H1 (cell line): ENCODE data around the gene ZDHHC3. TPM values are rescaled to one million over a fixed set of nuclear protein-coding genes. Genes with fewer than 3 reads are reported as not detected.
A peak's percentile ranks its signal among the peaks of the same experiment; 100 is the strongest.

ENCODE experiments used
- CTCF ChIA-PET: fragments of 300-600 bp; sonication (Branson Sonifier 250); formaldehyde crosslinking; loops from one replicate; lab custom pipeline; 2021; ENCODE audit not compliant: partially characterized antibody; lab: Charles Lee
- POLR2A ChIA-PET: fragments of 300-600 bp; sonication (Branson Sonifier 250); formaldehyde crosslinking; loops from one replicate; lab custom pipeline; 2021; ENCODE audit warnings: inconsistent platforms; ENCODE audit not compliant: partially characterized antibody; lab: Charles Lee
- DNase-seq, 2 experiments: peaks; one replicate each; pipeline versions ENCODE4 v3.0.0 to v3.0.0-alpha.2; 2010 to 2022; ENCODE audit warnings: low spot score in 2 of 2, low read depth in 1 of 2, mixed read lengths in 1 of 2
- FAIRE-seq: peaks from 2 replicates; lab custom pipeline; 2011; peaks lifted over from hg19 to GRCh38; lab: Jason Lieb, UNC
- H2AFZ ChIP-seq: 2 replicates; pipeline ENCODE4 v1.8.1; 2012; ENCODE audit warnings: low read length, inconsistent platforms
- H2AK5ac ChIP-seq: 2 replicates; pipeline ENCODE4 v1.6.1; 2013; ENCODE audit warnings: low read depth, low read length
- H2BK120ac ChIP-seq: replicated peaks from 2 replicates; pipeline ENCODE3; 2013; ENCODE audit warnings: low read depth, low read length, inconsistent platforms
- H2BK12ac ChIP-seq: 2 replicates; pipeline ENCODE4 v1.6.1; 2013; ENCODE audit warnings: low read depth, low read length
- H2BK15ac ChIP-seq: 2 replicates; pipeline ENCODE4 v1.6.1; 2013; ENCODE audit warnings: low read length
- H2BK20ac ChIP-seq: 2 replicates; pipeline ENCODE4 v1.6.1; 2013; ENCODE audit warnings: low read length
- H2BK5ac ChIP-seq: 2 replicates; pipeline ENCODE4 v1.6.1; 2013; ENCODE audit warnings: low read depth, low read length
- H3K14ac ChIP-seq: 2 replicates; pipeline ENCODE4 v1.6.1; 2013; ENCODE audit warnings: inconsistent platforms; ENCODE audit not compliant: insufficient read length
- H3K18ac ChIP-seq: 2 replicates; pipeline ENCODE4 v1.6.1; 2013; ENCODE audit warnings: low read length; ENCODE audit errors: extremely low read depth
- H3K23ac ChIP-seq: 2 replicates; pipeline ENCODE4 v1.6.1; 2013; ENCODE audit warnings: inconsistent platforms; ENCODE audit not compliant: insufficient read length
- H3K23me2 ChIP-seq: 2 replicates; pipeline ENCODE4 v1.6.1; 2013; ENCODE audit warnings: low read depth, low read length
- H3K27ac ChIP-seq: 2 replicates; pipeline ENCODE4 v1.6.1; 2011; ENCODE audit warnings: low read depth, low read length, inconsistent platforms
- H3K27me3 ChIP-seq, 4 experiments: replicated peaks in 1 of 4; 1 replicate in 1 of 4; 2 replicates in 3 of 4; pipeline versions ENCODE4 v1.6.1 to v1.8.1; 2011 to 2013; ENCODE audit warnings: low read length in 3 of 4, mild to moderate bottlenecking in 3 of 4, inconsistent platforms in 2 of 4, mixed read lengths in 2 of 4, moderate library complexity in 1 of 4; ENCODE audit not compliant: control insufficient read depth in 3 of 4, insufficient read depth in 3 of 4; ENCODE audit errors: extremely low read depth in 1 of 4
- H3K36me3 ChIP-seq, 4 experiments: 2 replicates each; pipeline versions ENCODE4 v1.6.1 to v1.8.1; 2011 to 2013; ENCODE audit warnings: mild to moderate bottlenecking in 4 of 4, low read length in 3 of 4, moderate library complexity in 2 of 4, control low read depth in 1 of 4, inconsistent platforms in 1 of 4; ENCODE audit not compliant: insufficient read depth in 4 of 4, control insufficient read depth in 2 of 4
- H3K4ac ChIP-seq: replicated peaks from 2 replicates; pipeline ENCODE3; 2013; ENCODE audit warnings: low read length, low read depth, mixed read lengths, inconsistent platforms; ENCODE audit not compliant: insufficient read length
- H3K4me1 ChIP-seq, 4 experiments: replicated peaks in 1 of 4; 1 replicate in 1 of 4; 2 replicates in 3 of 4; pipeline versions ENCODE4 v1.6.1 to v1.8.1; 2011 to 2013; ENCODE audit warnings: low read length in 3 of 4, inconsistent platforms in 2 of 4, mixed read lengths in 1 of 4; ENCODE audit not compliant: insufficient read depth in 4 of 4, control insufficient read depth in 3 of 4
- H3K4me2 ChIP-seq, 2 experiments: 2 replicates each; pipeline versions ENCODE4 v1.6.1 to v1.8.1; 2011 to 2013; ENCODE audit warnings: low read depth in 2 of 2, low read length in 2 of 2, control low read depth in 1 of 2, inconsistent platforms in 1 of 2, mild to moderate bottlenecking in 1 of 2; ENCODE audit not compliant: insufficient read depth in 1 of 2
- H3K4me3 ChIP-seq, 4 experiments: fragments of 200-600, 300-600 bp in 1 of 4; sonication (generic), shearing (Covaris generic), sonication (Bioruptor Twin) in 1 of 4; 2 replicates each; pipeline versions ENCODE4 v1.5.1 to v1.8.1; 2011 to 2016; ENCODE audit warnings: low read length in 4 of 4, low read depth in 3 of 4, control low read depth in 2 of 4, inconsistent platforms in 2 of 4, mild to moderate bottlenecking in 2 of 4, mixed read lengths in 1 of 4, moderate library complexity in 1 of 4; ENCODE audit not compliant: insufficient read depth in 2 of 4; ENCODE audit errors: extremely low read depth in 1 of 4
- H3K56ac ChIP-seq: replicated peaks from 2 replicates; pipeline ENCODE3; 2013; ENCODE audit warnings: low read depth, mild to moderate bottlenecking, mixed read lengths, low read length, inconsistent platforms; ENCODE audit not compliant: insufficient read length
- H3K79me1 ChIP-seq: 2 replicates; pipeline ENCODE4 v1.6.1; 2013; ENCODE audit warnings: low read depth, low read length, control low read depth
- H3K79me2 ChIP-seq, 2 experiments: 2 replicates each; pipeline versions ENCODE4 v1.6.1 to v1.8.1; 2012 to 2013; ENCODE audit warnings: low read length in 2 of 2, mild to moderate bottlenecking in 2 of 2, inconsistent platforms in 1 of 2; ENCODE audit not compliant: insufficient read depth in 2 of 2, control insufficient read depth in 1 of 2
- H3K9ac ChIP-seq, 4 experiments: replicated peaks in 1 of 4; 1 replicate in 1 of 4; 2 replicates in 3 of 4; pipeline versions ENCODE4 v1.6.1 to v1.8.1; 2011 to 2013; ENCODE audit warnings: low read depth in 3 of 4, low read length in 3 of 4, control low read depth in 2 of 4, mild to moderate bottlenecking in 2 of 4, moderate library complexity in 2 of 4, inconsistent platforms in 1 of 4; ENCODE audit errors: extremely low read depth in 1 of 4
- H3K9me3 ChIP-seq, 2 experiments: 2 replicates each; pipeline versions ENCODE4 v1.6.1 to v1.8.1; 2012 to 2013; ENCODE audit warnings: mild to moderate bottlenecking in 2 of 2, moderate library complexity in 2 of 2, control low read depth in 1 of 2, inconsistent platforms in 1 of 2, low read depth in 1 of 2, low read length in 1 of 2, mixed read lengths in 1 of 2; ENCODE audit not compliant: insufficient read depth in 2 of 2
- H4K20me1 ChIP-seq, 2 experiments: replicated peaks in 1 of 2; 2 replicates each; pipeline versions ENCODE3 to v1.8.1; 2011 to 2013; ENCODE audit warnings: inconsistent platforms in 2 of 2, low read length in 2 of 2, mild to moderate bottlenecking in 1 of 2; ENCODE audit not compliant: insufficient read depth in 2 of 2, control insufficient read depth in 1 of 2
- H4K5ac ChIP-seq: 2 replicates; pipeline ENCODE4 v1.6.1; 2013; ENCODE audit warnings: low read length, low read depth, mixed read lengths, inconsistent platforms; ENCODE audit not compliant: insufficient read length
- H4K8ac ChIP-seq: 2 replicates; pipeline ENCODE4 v1.8.0; 2013; ENCODE audit warnings: mild to moderate bottlenecking, moderate library complexity, low read length, inconsistent platforms; ENCODE audit not compliant: insufficient read depth; ENCODE audit errors: extremely low read depth
- H4K91ac ChIP-seq: replicated peaks from 2 replicates; pipeline ENCODE3; 2013; ENCODE audit warnings: low read length, mixed read lengths, inconsistent platforms; ENCODE audit not compliant: insufficient read length
- CEBPB ChIP-seq: IDR thresholded peaks from 2 replicates; pipeline ENCODE4 v1.6.1; 2012; ENCODE audit warnings: low read depth, low read length
- EP300 ChIP-seq, 2 experiments: IDR thresholded peaks; 1 replicate in 1 of 2; 2 replicates in 1 of 2; pipeline ENCODE4 v1.6.1; 2011 to 2012; ENCODE audit warnings: low read depth in 2 of 2, low read length in 2 of 2, mild to moderate bottlenecking in 2 of 2, borderline replicate concordance in 1 of 2, inconsistent platforms in 1 of 2, moderate library complexity in 1 of 2
- HDAC6 ChIP-seq: IDR thresholded peaks from one replicate; pipeline ENCODE4 v1.7.1; 2012; ENCODE audit warnings: low read depth, mild to moderate bottlenecking, inconsistent platforms, low read length, moderate library complexity
- KDM1A ChIP-seq: fragments of 200-600, 300-600 bp; sonication (generic); IDR thresholded peaks from 2 replicates; pipeline ENCODE4 v1.7.1; 2016; ENCODE audit warnings: mild to moderate bottlenecking, low read length, borderline replicate concordance
- NRF1 ChIP-seq: IDR thresholded peaks from 2 replicates; pipeline ENCODE4 v1.6.1; 2011; ENCODE audit warnings: mild to moderate bottlenecking, low read depth, low read length, improper control_type of control experiment
- SAP30 ChIP-seq: fragments of 300-600 bp; sonication (generic); IDR thresholded peaks from 2 replicates; pipeline ENCODE4 v1.7.1; 2012; ENCODE audit warnings: low read length, moderate library complexity, mild to moderate bottlenecking, inconsistent platforms; ENCODE audit not compliant: insufficient read depth, insufficient replicate concordance
- SIN3A ChIP-seq, 2 experiments: IDR thresholded peaks in 1 of 2; conservative IDR thresholded peaks in 1 of 2; 2 replicates each; pipeline ENCODE4 v1.6.1; 2011 to 2012; ENCODE audit warnings: low read length in 2 of 2, improper control_type of control experiment in 1 of 2, low read depth in 1 of 2, mild to moderate bottlenecking in 1 of 2
- TAF1 ChIP-seq: IDR thresholded peaks from 2 replicates; pipeline ENCODE4 v1.6.1; 2011; ENCODE audit warnings: mild to moderate bottlenecking, low read depth, low read length
- ZNF274 ChIP-seq: IDR thresholded peaks from 2 replicates; pipeline ENCODE4 v1.7.0; 2012; ENCODE audit warnings: low read length, borderline replicate concordance; ENCODE audit errors: extremely low read depth
- WGBS, 2 experiments: shearing (Covaris generic) in 1 of 2; methylation state at CpG; one replicate each; pipeline versions ENCODE4 v1.1.6 to v1.1.7; 2013 to 2015; ENCODE audit warnings: low lambda C conversion rate in 2 of 2, mixed read lengths in 2 of 2, inconsistent platforms in 1 of 2, low coverage in 1 of 2, missing lambda C conversion rate in 1 of 2; ENCODE audit not compliant: insufficient replicate concordance in 2 of 2, insufficient coverage in 1 of 2, insufficient read length in 1 of 2; ENCODE audit errors: extremely low coverage in 1 of 2, missing lambda C conversion rate in 1 of 2; 5-methylcytosine and 5-hydroxymethylcytosine counted together
- polyA plus RNA-seq, 7 experiments: library from polyadenylated mRNA; depleted of rRNA in 3 of 7; stranded (reverse) in 5 of 7; unstranded in 2 of 7; fragments of >200 nt in 5 of 7; fragments of 200-250 nt in 2 of 7; gene quantifications; 1 replicate in 5 of 7; 2 replicates in 1 of 7; 4 replicates in 1 of 7; pipeline versions ENCODE4 v1.2.1 to v1.2.3, GENCODE V29; 2011 to 2013; ENCODE audit warnings: missing spikeins in 2 of 7, mixed read lengths in 2 of 7
- total RNA-seq: library from RNA; stranded (reverse); fragmentation: NEBNext Ultra II Directional; extraction: Animal tissue kit (Norgen Biotek cat#: 25700); gene quantifications from 2 replicates; pipeline ENCODE4 v1.2.1, GENCODE V29; 2021

The ZDHHC3 gene
- total and polyA plus RNA-seq, 2 of the 8 experiments (the other 6 are each of a cell fraction or from before 2014, with no cell fraction given): 77.4 to 88.7 TPM

- H2BK20ac ChIP-seq: no peak overlapping the region
- FAIRE-seq (no peak), DNase-seq (no peak)
- no peak overlapping the region for H2BK120ac ChIP-seq
- H4K91ac ChIP-seq: no peak overlapping the region
- H3K23ac ChIP-seq: no peak overlapping the region
- no peak overlapping the region for H3K14ac ChIP-seq
- no peak overlapping the region for H2BK15ac ChIP-seq
- ChIA-PET POLR2A (interaction anchor here (0.5 to 2.3 kb wide), 5 partner anchors 10 to 656 kb away, joined by 3 to 6 read pairs (median 4); partner anchors contain the start of genes EXOSC7 and ZDHHC3), CTCF (interaction anchor here (1.1 to 1.2 kb wide), 2 partner anchors 29 to 34 kb away, joined by 3 read pairs; no protein-coding TSS in a partner anchor)
- H2BK5ac ChIP-seq: no peak overlapping the region
- no peak for TF ChIP-seq EP300 (IDR thresholded peaks at IDR 0.05; ENCODE audit: borderline replicate concordance in 1 of 2, low read depth in 2 of 2, low read length in 2 of 2)
- no peak for TF ChIP-seq SIN3A (conservative IDR thresholded peaks at IDR 0.05 in 1 of 2, IDR thresholded peaks at IDR 0.05 in 1 of 2; ENCODE audit: low read depth in 1 of 2, low read length in 2 of 2)
- no peak for TF ChIP-seq NRF1
- TF ChIP-seq CEBPB: no peak
- TF ChIP-seq HDAC6: no peak
- TF ChIP-seq TAF1: no peak
- no peak for TF ChIP-seq KDM1A
- no peak for TF ChIP-seq SAP30
- TF ChIP-seq ZNF274: no peak
- peaks cover 0 to 3% of the 10 kb centered on the region in 2 experiments for H4K20me1 ChIP-seq
- H3K4me2 ChIP-seq: no peak overlapping the region
- H2AK5ac ChIP-seq: no peak overlapping the region
- no peaks in the 10 kb centered on the region for H3K9me3 ChIP-seq
- 85% methylated on average over 12 of the region's 12 CpGs; no CpG with 5 or more reads in 1 of the 2 experiments for WGBS, 2 experiments
- no peak overlapping the region for H3K4me3 ChIP-seq
- no peak overlapping the region for H4K8ac ChIP-seq
- H3K79me1 ChIP-seq: no peaks in the 10 kb centered on the region
- no peak overlapping the region for H3K56ac ChIP-seq
- H3K4me1 ChIP-seq: no peaks in the 10 kb centered on the region; a peak in 4 of 7 replicates
- H3K23me2 ChIP-seq: no peaks in the 10 kb centered on the region
- no peak overlapping the region for H2BK12ac ChIP-seq
- no peak overlapping the region for H3K27ac ChIP-seq
- no peaks in the 10 kb centered on the region; a peak in 1 of 8 replicates for H3K36me3 ChIP-seq
- no peak overlapping the region for H2AFZ ChIP-seq
- no peak overlapping the region for H3K18ac ChIP-seq
- no peaks in the 10 kb centered on the region for H3K27me3 ChIP-seq
- no peak overlapping the region for H4K5ac ChIP-seq
- H3K4ac ChIP-seq: no peak overlapping the region
- peak overlapping the region in 1 of 4 experiments; percentile 40; a peak in 1 of 7 replicates for H3K9ac ChIP-seq
- no peaks in the 10 kb centered on the region for H3K79me2 ChIP-seq
Measured at GRCh38 chr3:45021524-45022297, 45.7 kb upstream of the ZDHHC3 start.
